NCI-H345 treated with DMSO at 0.1 percent for 48 hours (cell line): ENCODE measurements around the gene ADAMTS1.

Experiments used
- DNase-seq: peaks from one replicate; lab custom pipeline; 2025; ENCODE audit not compliant: unreplicated experiment; lab: John Stamatoyannopoulos, UW

Gene ADAMTS1

GRCh38 chr21:26845759-26846035 lies 488 bp upstream of the ADAMTS1 start:
- no peak for DNase-seq

DNA sequence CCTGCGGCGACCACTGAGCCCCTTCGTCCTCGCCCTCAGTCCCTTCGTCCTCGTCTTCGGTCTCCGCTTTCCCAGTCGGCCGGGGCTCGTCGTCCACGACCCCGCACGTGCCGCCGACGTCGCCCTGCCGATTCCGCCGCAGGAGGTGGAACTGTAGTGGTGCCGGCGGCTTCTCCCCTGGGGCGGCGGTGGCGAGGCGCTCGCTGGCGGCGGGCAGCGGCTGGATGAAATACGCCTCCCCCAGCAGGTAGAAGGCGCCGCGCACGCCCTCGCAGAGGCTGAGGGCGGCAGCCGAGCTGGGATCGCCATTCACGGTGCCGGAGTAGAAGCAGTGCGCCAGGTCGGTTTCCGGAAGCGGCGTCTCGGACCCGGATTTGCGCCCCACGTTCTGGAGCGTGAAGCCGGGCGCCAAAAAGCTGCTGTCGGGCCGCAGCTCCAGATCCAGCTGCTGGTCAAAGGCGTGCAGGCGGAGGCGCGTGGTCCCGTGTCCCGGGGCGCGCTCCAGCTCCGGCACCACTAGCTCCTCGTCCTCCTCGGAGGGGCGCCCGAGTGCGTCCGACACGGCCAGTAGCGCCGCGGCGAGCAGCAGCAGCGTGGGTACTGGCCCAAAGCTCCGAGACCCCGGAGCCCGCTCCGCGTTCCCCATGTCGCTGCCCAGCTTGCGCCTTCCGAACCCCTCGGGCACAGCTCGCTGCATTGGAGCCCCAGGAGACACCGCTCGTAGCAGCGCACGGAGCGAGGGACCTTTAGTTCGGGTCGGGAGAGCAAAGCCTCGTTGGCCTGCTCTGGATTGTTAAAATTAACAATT lies 747 bp downstream of the ADAMTS1 start:
- no peak for DNase-seq

DNA sequence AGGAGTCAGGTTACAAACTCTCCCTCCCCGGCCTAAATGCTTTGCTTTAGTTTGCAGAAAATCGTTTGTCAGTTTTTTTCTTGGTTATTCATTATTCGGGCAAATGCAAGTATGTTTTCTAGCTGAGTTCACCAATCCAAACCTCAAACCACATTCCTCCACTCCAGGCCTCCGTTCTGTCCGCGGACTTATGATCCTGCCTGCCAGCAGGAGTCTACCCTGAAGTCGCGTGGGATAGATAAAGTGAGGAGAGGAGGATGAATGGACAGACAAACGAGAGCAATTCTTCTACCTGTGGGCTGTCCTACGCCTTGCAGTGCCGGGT lies 1.3 kb downstream of the ADAMTS1 start:
- no peak for DNase-seq

GRCh38 chr21:26842974-26843932 lies 2.0 kb downstream of the ADAMTS1 start:
- no peak for DNase-seq

- no peak for DNase-seq
Measured at GRCh38 chr21:26842300-26842699, 2.9 kb downstream of the ADAMTS1 start.

DNA sequence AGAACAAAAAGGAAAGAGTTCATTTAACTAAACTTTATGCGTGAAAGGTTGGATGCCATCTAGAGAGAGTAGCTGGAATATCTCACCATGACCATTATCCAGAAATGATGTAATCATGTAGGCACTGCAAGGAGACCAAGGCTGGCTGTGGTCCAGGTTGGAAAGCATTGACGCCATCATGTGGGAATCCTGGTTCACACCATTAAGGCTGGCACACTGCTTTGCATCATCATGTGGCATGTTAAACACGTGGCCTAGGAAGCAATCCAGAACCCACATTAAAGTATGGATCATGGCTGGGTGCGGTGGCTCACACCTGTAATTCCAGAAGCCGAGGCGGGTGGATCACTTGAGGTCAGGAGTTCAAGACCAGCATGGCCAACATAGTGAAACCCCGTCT lies 4.3 kb downstream of the ADAMTS1 start:
- no peak for DNase-seq

DNA sequence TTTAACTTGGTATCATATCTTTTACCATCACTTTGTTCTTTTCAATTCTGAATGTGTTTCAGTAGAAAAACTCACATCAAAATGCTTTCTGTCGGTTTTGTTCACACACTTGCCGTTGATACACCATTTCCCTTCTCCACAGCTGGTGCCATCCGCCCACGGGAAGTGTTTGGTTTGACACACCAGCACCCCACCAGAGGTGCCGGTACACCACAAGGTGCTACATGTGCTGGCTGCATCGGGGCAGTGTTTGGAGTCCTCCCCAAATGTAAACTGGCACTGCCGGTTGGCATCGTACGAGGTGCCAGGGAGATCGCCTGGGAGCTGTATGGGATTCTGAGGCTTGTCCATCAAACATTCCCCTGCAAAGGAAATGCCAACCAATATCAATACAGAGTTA lies 5.0 kb downstream of the ADAMTS1 start:
- DNase-seq: no peak

DNA sequence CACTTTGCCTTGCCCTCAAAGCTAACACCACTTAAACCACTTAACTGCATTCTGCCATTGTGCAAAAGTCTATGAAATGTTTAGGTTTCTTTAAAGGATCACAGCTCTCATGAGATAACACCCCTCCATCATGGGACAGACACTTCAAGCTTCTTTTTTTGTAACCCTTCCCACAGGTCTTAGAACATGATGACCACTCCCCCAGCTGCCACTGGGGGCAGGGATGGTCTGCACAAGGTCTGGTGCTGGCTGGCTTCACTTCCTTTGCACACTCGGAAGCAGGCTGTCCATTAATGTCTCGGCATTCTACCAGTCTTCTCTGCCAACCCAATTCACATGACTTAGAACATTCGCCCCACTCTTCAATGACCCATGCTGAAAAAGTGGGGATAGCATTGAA lies 7.7 kb downstream of the ADAMTS1 start:
- no peak for DNase-seq

DNA sequence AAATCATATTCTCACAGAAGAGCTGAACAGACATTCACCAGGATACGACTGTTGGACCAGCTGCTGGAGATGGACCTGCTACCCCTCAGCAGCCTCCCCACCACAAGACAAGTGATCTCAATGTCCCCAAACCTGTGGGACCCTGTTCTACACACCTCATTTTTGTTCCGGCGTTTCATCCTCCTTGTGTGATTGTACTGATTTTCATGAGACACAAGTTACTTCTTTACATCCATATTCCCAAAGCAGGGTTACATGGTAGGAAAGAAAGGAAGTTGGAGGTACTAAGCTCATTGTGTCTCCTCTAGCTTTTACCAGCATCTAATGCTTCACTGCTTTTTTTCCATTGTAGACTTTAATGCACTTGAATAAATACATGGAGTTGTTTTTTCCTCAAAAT lies 8.7 kb downstream of the ADAMTS1 start:
- DNase-seq: no peak

DNA sequence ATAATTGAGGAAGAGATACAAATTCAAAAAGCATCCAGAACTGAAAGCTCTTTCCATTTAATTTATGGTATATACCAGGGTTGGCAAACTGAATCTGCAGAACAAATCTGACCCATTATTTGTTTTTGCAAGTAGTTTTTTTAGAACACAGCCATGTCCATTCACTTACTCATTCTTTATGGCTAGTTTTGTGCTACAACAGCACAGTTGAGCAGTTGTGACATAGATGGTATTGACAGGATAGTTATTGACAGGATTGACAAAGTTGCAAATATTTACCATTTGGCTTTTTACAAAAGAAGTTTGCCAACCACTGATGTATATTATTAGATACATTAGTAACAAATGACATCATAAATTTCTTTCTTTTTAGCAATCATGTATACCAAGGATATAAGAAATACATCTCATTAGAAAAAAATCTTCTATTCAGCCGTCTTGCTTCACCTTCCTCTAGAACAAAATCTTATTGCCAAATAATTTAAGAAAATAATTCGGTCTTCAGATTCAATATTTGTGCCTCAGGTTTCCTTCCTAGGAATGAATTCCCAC lies 9.4 kb downstream of the ADAMTS1 start:
- no peak for DNase-seq

- DNase-seq: no peak
Measured at GRCh38 chr21:26835027-26835713, 10.0 kb downstream of the ADAMTS1 start.

GRCh38 chr21:26834181-26834905 lies 10.9 kb downstream of the ADAMTS1 start:
- no peak for DNase-seq

DNA sequence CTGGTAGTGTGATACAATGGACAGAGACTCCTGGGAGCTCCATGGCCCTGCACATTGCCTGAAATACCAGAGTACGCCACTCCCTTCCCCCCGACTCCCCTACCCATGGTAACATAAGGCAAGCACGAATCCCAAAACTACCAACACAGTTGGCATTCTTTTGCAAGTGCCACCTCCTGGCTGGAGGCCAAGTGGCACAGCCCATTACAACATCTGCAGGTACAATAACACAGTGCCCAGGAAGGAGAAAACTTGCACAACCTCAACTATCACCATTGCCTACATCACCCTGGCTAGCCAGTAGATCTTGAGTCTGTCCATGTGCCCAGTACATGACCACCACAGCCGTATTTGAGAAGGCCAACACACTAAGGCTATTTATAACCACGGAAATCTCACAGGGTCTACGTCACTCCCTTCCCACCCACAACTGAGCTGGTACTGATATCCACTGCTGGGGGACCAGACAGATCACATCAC lies 11.7 kb downstream of the ADAMTS1 start:
- DNase-seq: no peak

- no peak for DNase-seq
Measured at GRCh38 chr21:26833011-26833410, 12.2 kb downstream of the ADAMTS1 start.

DNA sequence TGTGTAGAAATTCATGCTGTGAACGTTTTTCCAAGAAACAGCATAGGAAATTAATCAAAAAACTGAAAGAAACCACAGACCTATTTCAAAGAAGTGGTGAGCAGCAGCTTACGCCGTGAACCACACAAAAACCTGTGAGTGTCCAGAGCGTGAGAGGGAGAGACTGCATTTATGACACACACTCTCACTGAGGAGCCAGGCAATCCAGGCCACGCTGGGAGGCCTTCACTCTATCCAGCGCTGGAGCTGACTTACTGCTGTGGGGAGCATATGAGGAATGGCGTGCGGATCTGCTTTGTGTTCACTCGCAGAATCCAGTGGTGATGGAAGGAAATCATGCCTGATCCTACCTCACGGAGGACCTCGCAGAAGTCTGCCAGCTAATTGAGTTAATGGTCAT lies 12.7 kb downstream of the ADAMTS1 start:
- DNase-seq: no peak

DNA sequence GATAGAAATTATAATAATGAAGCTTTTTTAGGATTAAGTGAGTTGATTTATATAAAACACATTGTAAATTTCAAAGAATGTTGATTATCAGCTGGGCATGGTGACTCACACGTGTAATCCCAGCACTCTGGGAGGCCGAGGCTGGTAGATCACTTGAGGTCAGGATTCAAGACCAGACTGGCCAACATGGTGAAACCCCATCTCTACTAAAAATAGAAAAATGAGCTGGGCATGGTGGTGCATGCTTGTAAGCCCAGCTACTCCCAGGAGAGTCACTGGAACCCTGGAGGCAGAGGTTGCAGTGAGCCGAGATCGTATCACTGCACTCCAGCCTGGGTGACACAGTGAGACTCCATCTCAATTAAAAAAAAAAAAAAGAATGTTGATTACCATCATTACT lies 18.4 kb downstream of the ADAMTS1 start:
- no peak for DNase-seq

DNA sequence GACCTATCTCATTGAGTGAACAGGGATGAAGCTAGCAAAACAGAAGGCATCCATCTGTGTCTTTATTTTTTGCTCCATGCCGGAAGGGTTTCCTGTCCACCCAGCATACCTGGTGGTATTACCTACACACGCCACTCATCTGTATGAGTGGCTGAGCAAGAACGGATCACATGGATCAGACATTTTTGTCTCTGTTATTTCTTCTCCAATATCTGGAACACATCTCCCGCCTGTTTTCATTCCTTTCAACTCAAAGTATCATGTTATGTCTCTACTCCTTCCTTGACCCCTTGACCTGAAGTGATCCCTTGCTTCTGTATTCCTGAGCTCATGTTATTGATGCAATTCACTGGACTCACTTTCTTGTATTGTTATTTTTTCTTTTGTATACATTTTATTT lies 24.7 kb downstream of the ADAMTS1 start:
- no peak for DNase-seq

- DNase-seq: no peak
Measured at GRCh38 chr21:26819740-26820324, 25.4 kb downstream of the ADAMTS1 start.

GRCh38 chr21:26818906-26819305 lies 26.3 kb downstream of the ADAMTS1 start:
- DNase-seq: no peak

- DNase-seq: no peak
Measured at GRCh38 chr21:26815197-26815596, 30.0 kb downstream of the ADAMTS1 start.
